SK-N-SH (cell line): ENCODE measurements around the gene NR3C1. TPM values are rescaled to one million over a fixed set of nuclear protein-coding genes. Genes with fewer than 3 reads are reported as not detected.

ENCODE experiments used
- CTCF ChIA-PET: fragments of 300-600, 350-600 bp; formaldehyde crosslinking; extraction: SDS; loops from one replicate; lab custom pipeline; 2021; lab: Yijun Ruan, JAX
- POLR2A ChIA-PET: fragments of 350-600 bp; sonication (Branson Sonifier 250); formaldehyde crosslinking; extraction: SDS; loops from one replicate; lab custom pipeline; 2020; ENCODE audit warnings: antibody characterized with exemption, inconsistent platforms; lab: Yijun Ruan, JAX
- DNase-seq: peaks from one replicate; pipeline ENCODE4 v3.0.0; 2012
- H2AFZ ChIP-seq: fragments of 200-600 bp; sonication (generic); 2 replicates; pipeline ENCODE4 v1.8.1; 2016; ENCODE audit warnings: antibody characterized with exemption, mild to moderate bottlenecking, low read depth
- H3F3A ChIP-seq: fragments of 200-600 bp; sonication (generic); replicated peaks from 2 replicates; pipeline ENCODE3; 2016; ENCODE audit warnings: antibody characterized with exemption, mild to moderate bottlenecking; ENCODE audit not compliant: insufficient read depth
- H3K27ac ChIP-seq, 2 experiments: fragments of 200-500 bp in 1 of 2; fragments of 200-600 bp in 1 of 2; sonication (Bioruptor generic) in 1 of 2; sonication (generic), shearing (Covaris generic) in 1 of 2; 2 replicates each; pipeline versions ENCODE4 v1.5.1 to v1.6.1; 2014 to 2016; ENCODE audit warnings: low read depth in 2 of 2, inconsistent platforms in 1 of 2, low read length in 1 of 2, mild to moderate bottlenecking in 1 of 2, mixed read lengths in 1 of 2
- H3K27me3 ChIP-seq: fragments of 200-600 bp; sonication (generic), shearing (Covaris generic); 2 replicates; pipeline ENCODE4 v1.6.1; 2016; ENCODE audit warnings: mixed run types; ENCODE audit not compliant: insufficient read depth
- H3K36me3 ChIP-seq, 2 experiments: fragments of 200-500 bp in 1 of 2; fragments of 200-600 bp in 1 of 2; sonication (Bioruptor generic) in 1 of 2; sonication (generic) in 1 of 2; replicated peaks in 1 of 2; 2 replicates each; pipeline versions ENCODE3 to v1.5.1; 2014 to 2016; ENCODE audit warnings: low read length in 1 of 2, mild to moderate bottlenecking in 1 of 2; ENCODE audit not compliant: insufficient read depth in 2 of 2, control insufficient read depth in 1 of 2
- H3K4me1 ChIP-seq, 2 experiments: fragments of 200-500 bp in 1 of 2; fragments of 200-600 bp in 1 of 2; sonication (Bioruptor generic) in 1 of 2; sonication (generic), shearing (Covaris generic) in 1 of 2; 2 replicates each; pipeline versions ENCODE4 v1.5.1 to v1.6.1; 2014 to 2016; ENCODE audit warnings: low read depth in 1 of 2, low read length in 1 of 2, mixed run types in 1 of 2; ENCODE audit not compliant: insufficient read depth in 2 of 2, control insufficient read depth in 1 of 2
- H3K4me2 ChIP-seq: fragments of 200-600 bp; sonication (generic), shearing (Covaris generic); 2 replicates; pipeline ENCODE4 v1.6.1; 2017; ENCODE audit warnings: mixed run types
- H3K4me3 ChIP-seq, 2 experiments: fragments of 200-500 bp in 1 of 2; fragments of 200-600 bp in 1 of 2; sonication (Bioruptor generic) in 1 of 2; sonication (generic), shearing (Covaris generic) in 1 of 2; 2 replicates each; pipeline versions ENCODE4 v1.5.1 to v1.8.1; 2014 to 2016; ENCODE audit warnings: low read depth in 2 of 2, inconsistent platforms in 1 of 2, low read length in 1 of 2, mild to moderate bottlenecking in 1 of 2, mixed read lengths in 1 of 2, moderate library complexity in 1 of 2
- H3K79me2 ChIP-seq: fragments of 200-600 bp; sonication (generic); 2 replicates; pipeline ENCODE4 v1.8.1; 2017; ENCODE audit warnings: mild to moderate bottlenecking; ENCODE audit not compliant: insufficient read depth
- H3K9ac ChIP-seq: fragments of 200-600 bp; sonication (generic); 2 replicates; pipeline ENCODE4 v1.6.1; 2017; ENCODE audit warnings: mixed run types
- H3K9me2 ChIP-seq: fragments of 200-600 bp; sonication (generic); 2 replicates; pipeline ENCODE4 v1.6.1; 2017; ENCODE audit warnings: mixed run types
- H3K9me3 ChIP-seq: fragments of 200-600 bp; sonication (generic); 2 replicates; pipeline ENCODE4 v1.6.1; 2017; ENCODE audit warnings: mixed run types, mild to moderate bottlenecking, moderate library complexity
- H4K20me1 ChIP-seq: fragments of 200-600 bp; sonication (generic); 2 replicates; pipeline ENCODE4 v1.6.1; 2017; ENCODE audit warnings: mild to moderate bottlenecking, mixed run types; ENCODE audit not compliant: insufficient read depth
- CHD2 ChIP-seq: fragments of 150-350 bp; IDR thresholded peaks from 2 replicates; pipeline ENCODE4 v1.6.1; 2018; ENCODE audit warnings: low read length; ENCODE audit not compliant: partially characterized antibody
- ELF1 ChIP-seq: IDR thresholded peaks from 2 replicates; pipeline ENCODE4 v1.4.0; 2012
- EP300 ChIP-seq, 2 experiments: IDR thresholded peaks; 2 replicates each; pipeline versions ENCODE4 v1.4.0 to v1.6.1; 2012; ENCODE audit warnings: borderline replicate concordance in 1 of 2, low read depth in 1 of 2, low read length in 1 of 2
- FOSL2 ChIP-seq: IDR thresholded peaks from 2 replicates; pipeline ENCODE4 v1.4.0; 2012; ENCODE audit warnings: low read depth, mild to moderate bottlenecking, moderate library complexity, borderline replicate concordance
- FOXJ3 ChIP-seq: sonication (generic); formaldehyde crosslinking; IDR thresholded peaks from 2 replicates; pipeline ENCODE4 v1.5.1; 2020; ENCODE audit warnings: mild to moderate bottlenecking, missing genetic modification reagents
- GATA2 ChIP-seq: sonication (generic); formaldehyde crosslinking; IDR thresholded peaks from 2 replicates; pipeline ENCODE4 v1.5.0; 2020; ENCODE audit warnings: mild to moderate bottlenecking, missing genetic modification reagents
- NRF1 ChIP-seq: IDR thresholded peaks from 2 replicates; pipeline ENCODE4 v1.6.1; 2012; ENCODE audit warnings: low read depth, mild to moderate bottlenecking, low read length
- POLR2AphosphoS5 ChIP-seq: IDR thresholded peaks from 2 replicates; pipeline ENCODE4 v1.6.1; 2012; ENCODE audit warnings: low read depth, low read length
- RFX5 ChIP-seq: IDR thresholded peaks from 2 replicates; pipeline ENCODE4 v1.6.1; 2012; ENCODE audit warnings: mild to moderate bottlenecking, improper control_type of control experiment, low read length
- SIN3A ChIP-seq: IDR thresholded peaks from 2 replicates; pipeline ENCODE4 v1.6.1; 2012; ENCODE audit warnings: low read depth, mild to moderate bottlenecking, low read length, moderate library complexity, borderline replicate concordance
- SMC3 ChIP-seq: IDR thresholded peaks from 2 replicates; pipeline ENCODE4 v1.6.1; 2012; ENCODE audit warnings: low read depth, low read length, improper control_type of control experiment
- YY1 ChIP-seq: IDR thresholded peaks from 2 replicates; pipeline ENCODE4 v1.4.0; 2012; ENCODE audit warnings: low read depth, mild to moderate bottlenecking
- WGBS: methylation state at CpG from one replicate; pipeline ENCODE4 v1.1.6; 2017; ENCODE audit warnings: low lambda C conversion rate; 5-methylcytosine and 5-hydroxymethylcytosine counted together
- polyA plus RNA-seq, 3 experiments: library from polyadenylated mRNA; depleted of rRNA; stranded (reverse); fragments of >200 nt; gene quantifications; 2 replicates each; pipeline ENCODE4 v1.2.3, GENCODE V29; 2012
- TF ChIP-seq, protein P1 (sequence below): IDR thresholded peaks from 2 replicates; pipeline ENCODE4 v1.4.0; 2012; ENCODE audit warnings: low read depth, borderline replicate concordance

The NR3C1 gene
- polyA plus RNA-seq, 1 of the 3 experiments (the other 2 are of a cell fraction), result 7.1 TPM

DNA sequence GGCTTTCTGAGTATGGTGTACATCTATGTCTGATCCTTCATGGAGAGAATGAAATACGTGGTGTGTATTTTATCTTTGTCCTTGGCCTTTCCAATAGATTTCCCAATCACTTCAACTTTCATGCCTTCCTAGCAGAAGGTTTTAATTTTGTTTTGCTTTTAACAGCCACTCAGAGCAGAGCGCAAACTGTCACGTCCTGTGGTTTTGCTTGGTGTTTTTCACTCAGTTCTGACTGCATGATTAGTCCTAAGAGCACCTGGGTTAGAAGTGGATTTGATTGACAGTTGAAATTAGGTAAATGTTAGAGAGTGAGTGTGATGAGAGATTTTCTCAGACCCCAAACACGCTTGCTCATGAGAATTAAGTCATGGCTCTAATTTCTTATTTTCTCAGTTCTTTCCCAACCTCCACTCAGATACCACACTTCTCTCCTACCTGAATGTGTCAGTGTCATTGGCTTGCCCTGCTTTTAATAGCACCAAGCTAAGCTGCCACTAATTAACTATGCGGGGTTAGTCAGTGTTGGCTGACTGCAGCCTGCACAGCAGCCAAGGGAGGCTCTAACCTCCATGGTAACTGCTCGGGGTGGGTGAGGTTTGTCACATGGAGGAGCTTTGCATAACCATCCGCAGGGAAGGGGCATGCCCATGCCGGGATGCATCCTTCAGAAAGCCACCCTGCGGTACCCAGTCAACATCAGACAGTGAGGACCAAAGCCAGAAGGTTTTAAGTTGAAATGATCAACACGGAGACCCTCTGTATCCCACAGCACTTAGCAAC, 173.4 kb downstream of the NR3C1 start:
- Histone ChIP-seq H3K9me3 (no peaks in the 10 kb centered on the region), H2AFZ (no peak overlapping the region), H3K9me2 (no peaks in the 10 kb centered on the region), H3F3A (no peaks in the 10 kb centered on the region), H4K20me1 (no peaks in the 10 kb centered on the region), H3K4me2 (no peak overlapping the region), H3K27ac (no peak overlapping the region), H3K36me3 (no peaks in the 10 kb centered on the region), H3K9ac (no peak overlapping the region), H3K4me3 (no peak overlapping the region), H3K4me1 (peaks cover 2 to 6% of the 10 kb centered on the region in 2 experiments; a peak in 1 of 4 replicates), H3K79me2 (no peaks in the 10 kb centered on the region), H3K27me3 (no peaks in the 10 kb centered on the region)
- 87% methylated on average over 10 of the region's 10 CpGs for WGBS
- ChIA-PET CTCF (no interaction called here), POLR2A (no interaction called here)
- TF ChIP-seq NRF1, result no peak
- TF ChIP-seq CHD2, result no peak
- no peak for DNase-seq

GRCh38 chr5:143229426-143229895, 174.0 kb downstream of the NR3C1 start:
- Histone ChIP-seq H3F3A (no peaks in the 10 kb centered on the region), H3K4me3 (no peak overlapping the region), H4K20me1 (no peaks in the 10 kb centered on the region), H3K9ac (no peak overlapping the region), H2AFZ (no peak overlapping the region), H3K79me2 (no peaks in the 10 kb centered on the region), H3K9me3 (no peaks in the 10 kb centered on the region), H3K27ac (no peak overlapping the region), H3K36me3 (peaks cover 0 to 1% of the 10 kb centered on the region in 2 experiments), H3K4me2 (no peak overlapping the region), H3K4me1 (peaks cover 0 to 6% of the 10 kb centered on the region in 2 experiments; a peak in 1 of 4 replicates), H3K9me2 (no peaks in the 10 kb centered on the region), H3K27me3 (no peaks in the 10 kb centered on the region)
- DNase-seq, result no peak
- WGBS, result 93% methylated on average over 7 of the region's 8 CpGs
- no peak for TF ChIP-seq ELF1
- no peak for TF ChIP-seq SMC3
- TF ChIP-seq POLR2AphosphoS5, result no peak
- TF ChIP-seq RFX5, result no peak
- TF ChIP-seq, protein P1, sequence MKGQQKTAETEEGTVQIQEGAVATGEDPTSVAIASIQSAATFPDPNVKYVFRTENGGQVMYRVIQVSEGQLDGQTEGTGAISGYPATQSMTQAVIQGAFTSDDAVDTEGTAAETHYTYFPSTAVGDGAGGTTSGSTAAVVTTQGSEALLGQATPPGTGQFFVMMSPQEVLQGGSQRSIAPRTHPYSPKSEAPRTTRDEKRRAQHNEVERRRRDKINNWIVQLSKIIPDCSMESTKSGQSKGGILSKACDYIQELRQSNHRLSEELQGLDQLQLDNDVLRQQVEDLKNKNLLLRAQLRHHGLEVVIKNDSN, result no peak
- no peak for TF ChIP-seq GATA2 (CRISPR knock-in tag)
- no peak for TF ChIP-seq SIN3A
- no peak for TF ChIP-seq YY1
- TF ChIP-seq FOSL2, result no peak
- no peak for TF ChIP-seq FOXJ3
- TF ChIP-seq EP300 (IDR thresholded peaks at IDR 0.05; ENCODE audit: borderline replicate concordance in 1 of 2, low read depth in 1 of 2, low read length in 1 of 2), result no peak
- CTCF ChIA-PET, result no interaction called here
- POLR2A ChIA-PET, result no interaction called here
